ENCODE results near the gene KCNMA1.

GRCh38 chr10:76887223-76888010, 750.2 kb downstream of the KCNMA1 start:
- TF ChIP-seq SUZ12 (IDR thresholded peaks at IDR 0.05; ENCODE audit: extremely low read depth, insufficient read depth, insufficient read length) (no peak), ZNF274 (IDR thresholded peaks at IDR 0.05; ENCODE audit: low read depth, low read length) (no peak), YY1 (IDR thresholded peaks at IDR 0.05; ENCODE audit: insufficient read depth, insufficient read length) (no peak)

All from NT2/D1 (cell line).